ENCODE data around the gene ADCY3. TPM values are rescaled to one million over a fixed set of nuclear protein-coding genes. Genes with fewer than 3 reads are reported as not detected.

Gene ADCY3
- total and polyA plus RNA-seq, 2 of the 13 experiments (the other 11 are each of a cell fraction or from before 2014, with no cell fraction given): 0.11 to 0.61 TPM

DNA sequence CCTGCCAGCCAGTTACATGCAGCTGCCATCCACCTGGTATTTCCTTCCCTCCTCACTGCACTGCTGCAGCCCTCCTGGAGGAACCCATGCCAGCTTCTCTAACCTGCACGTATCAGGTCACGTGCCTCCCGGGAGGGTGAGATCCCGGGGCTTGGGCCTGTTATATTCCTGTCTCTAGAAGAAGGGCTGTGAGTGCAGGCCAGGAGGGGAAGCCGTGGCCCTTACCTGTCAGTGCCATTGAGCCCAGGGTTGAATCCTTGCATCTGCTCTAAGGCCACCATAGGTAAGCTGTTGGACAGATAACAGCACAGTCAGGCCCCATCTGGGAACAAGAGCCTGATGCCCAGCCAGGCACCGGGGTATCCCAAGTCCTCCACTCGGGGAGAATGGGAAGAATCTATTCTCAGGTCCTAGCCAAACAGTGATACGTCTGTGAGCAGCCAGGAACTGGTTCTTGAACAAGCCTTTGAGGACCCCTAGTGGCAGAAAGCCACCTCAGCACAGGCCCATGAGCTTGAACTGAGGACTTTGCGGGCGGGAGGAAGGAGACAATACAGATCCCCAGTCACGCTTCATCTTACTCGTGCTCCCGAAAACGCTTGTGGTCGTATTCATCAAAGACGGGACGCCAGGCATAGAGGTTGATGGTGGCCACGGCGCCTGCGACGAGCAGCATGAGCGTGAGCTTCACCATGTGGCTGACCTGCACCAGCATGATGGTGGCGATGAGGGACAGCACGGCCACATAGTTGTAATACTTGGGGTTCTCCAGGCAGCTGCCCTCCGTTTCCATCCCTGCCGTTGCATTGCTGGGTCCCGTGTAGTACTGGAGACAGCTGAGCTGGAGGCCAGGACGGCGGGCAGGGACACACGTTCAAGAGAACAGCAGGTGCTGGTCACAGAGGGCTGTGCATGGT, 92.5 kb downstream of the ADCY3 start (continued):
- no peak for TF ChIP-seq HOXA5 (CRISPR knock-in tag; IDR thresholded peaks at IDR 0.05)
- 0 out of 2 replicates have a peak, but pooled peaks have one; percentile 32 for TF ChIP-seq RNF2 (conservative IDR thresholded peaks at IDR 0.05; ENCODE audit: low read depth)
- TF ChIP-seq ZNF260 (CRISPR knock-in tag; IDR thresholded peaks at IDR 0.05; ENCODE audit: borderline replicate concordance, low read depth): no peak
- 0 out of 2 replicates have a peak, but pooled peaks have one; percentile 36 for TF ChIP-seq ZNF740 (CRISPR knock-in tag; IDR thresholded peaks at IDR 0.05)
- no peak for TF ChIP-seq RCOR2 (CRISPR knock-in tag; IDR thresholded peaks at IDR 0.05)
- TF ChIP-seq HDAC6 (IDR thresholded peaks at IDR 0.05; ENCODE audit: low read depth, low read length): no peak
- TF ChIP-seq, protein P1, sequence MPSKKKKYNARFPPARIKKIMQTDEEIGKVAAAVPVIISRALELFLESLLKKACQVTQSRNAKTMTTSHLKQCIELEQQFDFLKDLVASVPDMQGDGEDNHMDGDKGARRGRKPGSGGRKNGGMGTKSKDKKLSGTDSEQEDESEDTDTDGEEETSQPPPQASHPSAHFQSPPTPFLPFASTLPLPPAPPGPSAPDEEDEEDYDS (CRISPR knock-in tag; IDR thresholded peaks at IDR 0.05): no peak
- no peak for TF ChIP-seq SETDB1 (CRISPR knock-in tag; IDR thresholded peaks at IDR 0.05; ENCODE audit: borderline replicate concordance)
- TF ChIP-seq ELF4 (CRISPR knock-in tag; IDR thresholded peaks at IDR 0.05; ENCODE audit: borderline replicate concordance): no peak
- no peak for TF ChIP-seq NR3C1 (CRISPR knock-in tag; IDR thresholded peaks at IDR 0.05)
- no peak for TF ChIP-seq ZNF562 (CRISPR knock-in tag; IDR thresholded peaks at IDR 0.05; ENCODE audit: borderline replicate concordance)
- no peak for TF ChIP-seq ZEB1 (IDR thresholded peaks at IDR 0.05; ENCODE audit: insufficient replicate concordance, low read depth)
- TF ChIP-seq, protein P2, sequence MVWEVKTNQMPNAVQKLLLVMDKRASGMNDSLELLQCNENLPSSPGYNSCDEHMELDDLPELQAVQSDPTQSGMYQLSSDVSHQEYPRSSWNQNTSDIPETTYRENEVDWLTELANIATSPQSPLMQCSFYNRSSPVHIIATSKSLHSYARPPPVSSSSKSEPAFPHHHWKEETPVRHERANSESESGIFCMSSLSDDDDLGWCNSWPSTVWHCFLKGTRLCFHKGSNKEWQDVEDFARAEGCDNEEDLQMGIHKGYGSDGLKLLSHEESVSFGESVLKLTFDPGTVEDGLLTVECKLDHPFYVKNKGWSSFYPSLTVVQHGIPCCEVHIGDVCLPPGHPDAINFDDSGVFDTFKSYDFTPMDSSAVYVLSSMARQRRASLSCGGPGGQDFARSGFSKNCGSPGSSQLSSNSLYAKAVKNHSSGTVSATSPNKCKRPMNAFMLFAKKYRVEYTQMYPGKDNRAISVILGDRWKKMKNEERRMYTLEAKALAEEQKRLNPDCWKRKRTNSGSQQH (CRISPR knock-in tag; IDR thresholded peaks at IDR 0.05; ENCODE audit: low read depth): no peak
- TF ChIP-seq ZNF746 (CRISPR knock-in tag; IDR thresholded peaks at IDR 0.05): no peak
- no peak for TF ChIP-seq TCF12 (IDR thresholded peaks at IDR 0.05)
- TF ChIP-seq TCF12 (CRISPR knock-in tag; IDR thresholded peaks at IDR 0.05): no peak
- no peak for TF ChIP-seq ZBTB8A (CRISPR knock-in tag; IDR thresholded peaks at IDR 0.05; ENCODE audit: borderline replicate concordance, low read depth)
- TF ChIP-seq ZNF468 (CRISPR knock-in tag; IDR thresholded peaks at IDR 0.05): no peak
- no peak for TF ChIP-seq ZNF235 (CRISPR knock-in tag; IDR thresholded peaks at IDR 0.05; ENCODE audit: borderline replicate concordance)
- TF ChIP-seq RARG (CRISPR knock-in tag; IDR thresholded peaks at IDR 0.05; ENCODE audit: low read depth): no peak
- TF ChIP-seq PCBP2 (optimal IDR thresholded peaks at IDR 0.05; ENCODE audit: low read depth, low read length, poor library complexity, severe bottlenecking): no peak
- no peak for TF ChIP-seq ZNF781 (CRISPR knock-in tag; IDR thresholded peaks at IDR 0.05; ENCODE audit: borderline replicate concordance, not compliant biosample characterization)
- 0 out of 2 replicates have a peak, but pooled peaks have one; percentile 18 for TF ChIP-seq ZNF629 (CRISPR knock-in tag; conservative IDR thresholded peaks at IDR 0.05)
- TF ChIP-seq, protein P3, sequence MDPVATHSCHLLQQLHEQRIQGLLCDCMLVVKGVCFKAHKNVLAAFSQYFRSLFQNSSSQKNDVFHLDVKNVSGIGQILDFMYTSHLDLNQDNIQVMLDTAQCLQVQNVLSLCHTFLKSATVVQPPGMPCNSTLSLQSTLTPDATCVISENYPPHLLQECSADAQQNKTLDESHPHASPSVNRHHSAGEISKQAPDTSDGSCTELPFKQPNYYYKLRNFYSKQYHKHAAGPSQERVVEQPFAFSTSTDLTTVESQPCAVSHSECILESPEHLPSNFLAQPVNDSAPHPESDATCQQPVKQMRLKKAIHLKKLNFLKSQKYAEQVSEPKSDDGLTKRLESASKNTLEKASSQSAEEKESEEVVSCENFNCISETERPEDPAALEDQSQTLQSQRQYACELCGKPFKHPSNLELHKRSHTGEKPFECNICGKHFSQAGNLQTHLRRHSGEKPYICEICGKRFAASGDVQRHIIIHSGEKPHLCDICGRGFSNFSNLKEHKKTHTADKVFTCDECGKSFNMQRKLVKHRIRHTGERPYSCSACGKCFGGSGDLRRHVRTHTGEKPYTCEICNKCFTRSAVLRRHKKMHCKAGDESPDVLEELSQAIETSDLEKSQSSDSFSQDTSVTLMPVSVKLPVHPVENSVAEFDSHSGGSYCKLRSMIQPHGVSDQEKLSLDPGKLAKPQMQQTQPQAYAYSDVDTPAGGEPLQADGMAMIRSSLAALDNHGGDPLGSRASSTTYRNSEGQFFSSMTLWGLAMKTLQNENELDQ (CRISPR knock-in tag; IDR thresholded peaks at IDR 0.05; ENCODE audit: borderline replicate concordance): no peak
- TF ChIP-seq ZIK1 (CRISPR knock-in tag; IDR thresholded peaks at IDR 0.05; ENCODE audit: borderline replicate concordance, low read depth): no peak

All from HepG2 (cell line).